PFSK-1 (cell line): ENCODE data around the gene SLC6A7.

ENCODE experiments used
- FOXP2 ChIP-seq: optimal IDR thresholded peaks from 2 replicates; pipeline ENCODE3; 2011; ENCODE audit warnings: borderline replicate concordance, control low read depth, inconsistent platforms; ENCODE audit not compliant: insufficient read depth; ENCODE audit errors: extremely low read length, extremely low read depth
- POLR2AphosphoS5 ChIP-seq: IDR thresholded peaks from 2 replicates; pipeline ENCODE4 v1.6.1; 2012; ENCODE audit warnings: low read depth, mild to moderate bottlenecking, control low read depth, low read length, moderate library complexity
- SIN3A ChIP-seq: IDR thresholded peaks from 2 replicates; pipeline ENCODE4 v1.6.1; 2012; ENCODE audit warnings: mild to moderate bottlenecking, low read length, moderate library complexity, borderline replicate concordance; ENCODE audit not compliant: insufficient read depth
- TAF1 ChIP-seq: IDR thresholded peaks from 2 replicates; pipeline ENCODE4 v1.6.1; 2012; ENCODE audit warnings: low read length, control low read depth, borderline replicate concordance; ENCODE audit not compliant: insufficient read depth

GRCh38 chr5:150184006-150184405, 5.9 kb upstream of the SLC6A7 start:
- TF ChIP-seq POLR2AphosphoS5 (no peak), TAF1 (no peak), FOXP2 (no peak), SIN3A (no peak)
